Cardiac muscle cell (in vitro differentiated cells and primary cell): ENCODE measurements around the gene MYOG. TPM values are rescaled to one million over a fixed set of nuclear protein-coding genes. Genes with fewer than 3 reads are reported as not detected.

Experiments used
- DNase-seq, 2 donors: peaks; one replicate each; pipeline versions ENCODE4 v3.0.0 to v3.0.0-alpha.2; 2010 to 2017; ENCODE audit warnings: low read depth in 1 of 2, low spot score in 1 of 2
- H3K27ac ChIP-seq: fragments of 200-600 bp; sonication (generic); 2 replicates; pipeline ENCODE4 v1.5.1; 2016
- H3K27me3 ChIP-seq: fragments of 200-600 bp; sonication (generic); 2 replicates; pipeline ENCODE4 v1.6.0; 2016; ENCODE audit warnings: control low read depth
- H3K36me3 ChIP-seq: fragments of 200-600 bp; sonication (generic); 2 replicates; pipeline ENCODE4 v1.5.1; 2016; ENCODE audit warnings: control low read depth
- H3K4me1 ChIP-seq: fragments of 200-600 bp; sonication (generic); 2 replicates; pipeline ENCODE4 v1.8.1; 2017; ENCODE audit warnings: low read depth, mild to moderate bottlenecking, mixed run types
- H3K4me3 ChIP-seq: fragments of 200-600 bp; sonication (generic); 2 replicates; pipeline ENCODE4 v1.5.1; 2016; ENCODE audit warnings: mild to moderate bottlenecking
- H3K9me3 ChIP-seq: fragments of 200-600 bp; sonication (generic); 2 replicates; pipeline ENCODE4 v1.5.1; 2017; ENCODE audit warnings: low read depth, mild to moderate bottlenecking, control low read depth
- CTCF ChIP-seq: IDR thresholded peaks from 2 replicates; pipeline ENCODE4 v1.5.1; 2012; ENCODE audit warnings: low read depth, mild to moderate bottlenecking, low read length
- polyA plus RNA-seq: library from polyadenylated mRNA; unstranded; fragments of >200 nt; fragmentation: Nextera tagmentation; extraction: Ambion mirVana; gene quantifications from 2 replicates; pipeline ENCODE4 v1.2.1, GENCODE V29; 2016
- total RNA-seq: library from RNA; depleted of rRNA; stranded (reverse); fragments of >200 nt; gene quantifications from 2 replicates; pipeline ENCODE4 v1.2.3, GENCODE V29; 2016

The MYOG gene
- total and polyA plus RNA-seq, 2 experiments from 2014 or later, result 0.18 TPM; not detected in 1

DNA sequence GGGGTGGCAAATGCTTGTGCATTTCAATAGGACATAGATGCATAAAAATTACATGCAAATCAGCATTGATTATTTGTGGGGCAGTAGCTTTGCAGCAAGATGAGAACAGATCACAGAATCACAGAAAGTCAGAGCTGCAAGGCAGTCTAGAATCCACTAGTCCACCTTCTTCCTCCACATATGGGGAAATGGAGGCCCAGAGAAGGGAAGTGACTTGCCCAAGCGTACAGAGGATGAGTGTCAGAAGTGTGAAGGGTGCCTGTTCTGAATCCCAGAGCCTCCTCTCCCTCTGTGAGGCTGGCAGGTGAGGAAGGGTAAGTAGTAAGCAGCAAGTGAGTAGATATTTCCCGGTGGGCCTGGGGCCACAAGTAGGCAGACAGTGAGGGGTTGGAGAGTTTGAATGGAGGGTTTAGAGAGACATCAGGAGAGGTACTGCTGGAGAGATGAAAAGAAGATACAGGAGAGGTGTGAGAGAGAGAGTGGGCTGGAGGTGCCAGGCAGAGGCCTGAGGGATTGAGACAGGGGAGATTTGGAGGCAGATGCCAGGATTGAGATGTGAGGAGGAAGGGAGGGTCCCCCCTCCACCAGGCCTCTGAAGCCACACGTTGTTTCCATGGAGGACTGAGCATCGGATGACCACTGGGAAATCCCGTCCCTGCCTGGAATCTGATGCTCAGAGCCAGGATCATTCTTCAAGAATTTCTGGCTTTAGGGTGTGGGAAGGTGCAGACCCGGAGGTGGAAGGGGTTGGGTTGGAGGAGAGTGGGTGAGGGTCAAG is 4.8 kb upstream of the MYOG start:
- Histone ChIP-seq H3K9me3 (no peaks in the 10 kb centered on the region), H3K27ac (no peak overlapping the region), H3K4me3 (no peak overlapping the region), H3K36me3 (no peaks in the 10 kb centered on the region), H3K4me1 (peaks cover 30% of the 10 kb centered on the region), H3K27me3 (no peaks in the 10 kb centered on the region)
- TF ChIP-seq CTCF, result no peak
- no peak for DNase-seq

DNA sequence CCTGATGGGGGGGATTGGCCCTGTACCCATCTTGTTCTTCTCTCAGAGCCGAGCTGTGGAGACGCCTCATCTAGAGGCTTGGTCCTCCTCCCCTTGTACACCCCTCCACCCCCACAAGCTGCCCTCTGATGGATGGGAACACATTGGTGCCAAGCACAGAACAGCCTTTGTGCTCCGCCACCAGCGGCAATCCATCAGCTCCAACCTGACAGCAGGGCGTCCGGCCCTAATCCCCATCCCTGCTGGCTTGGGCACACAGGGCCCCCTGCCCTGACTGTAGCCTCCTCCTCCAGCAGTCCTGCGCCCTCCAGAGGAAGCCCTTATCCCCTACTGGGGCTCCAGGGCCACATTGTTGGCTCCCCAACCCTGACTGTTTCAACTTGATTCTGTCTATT is 3.8 kb upstream of the MYOG start:
- no peak overlapping the region for H3K27ac ChIP-seq
- TF ChIP-seq CTCF, result no peak

DNA sequence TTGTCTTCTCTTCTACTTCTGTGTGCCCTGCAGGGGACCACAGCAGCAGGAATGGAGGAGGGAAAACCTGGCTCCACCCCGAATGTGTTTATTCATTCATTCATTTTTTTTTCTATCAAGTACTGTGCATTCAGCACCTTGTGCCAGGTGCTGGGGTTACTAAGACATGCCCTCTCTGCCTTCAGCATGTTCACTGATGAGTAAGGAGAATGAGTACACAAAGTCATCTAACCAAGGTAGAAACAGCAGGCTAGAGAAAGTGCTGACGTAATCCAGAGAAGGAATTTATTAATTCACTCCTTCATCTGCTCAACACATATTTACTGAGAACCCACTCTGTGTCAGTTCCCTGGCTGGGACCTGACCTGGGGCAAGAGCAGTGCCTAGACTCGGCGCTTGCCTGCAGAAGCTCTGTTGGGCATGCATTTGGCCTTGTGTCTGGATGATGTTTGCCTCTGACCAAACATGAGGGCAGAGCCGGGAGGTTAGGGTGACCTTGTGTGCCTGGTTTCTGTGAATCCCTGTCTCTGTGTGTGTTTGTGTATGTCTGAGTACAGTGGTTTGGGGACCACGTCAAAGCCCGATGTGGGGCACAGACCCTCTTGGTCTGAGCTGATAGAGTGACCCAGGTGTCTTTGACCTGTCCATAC is 3.3 kb upstream of the MYOG start:
- Histone ChIP-seq H3K9me3 (no peaks in the 10 kb centered on the region), H3K4me1 (peaks cover 35% of the 10 kb centered on the region), H3K36me3 (no peaks in the 10 kb centered on the region), H3K27me3 (no peaks in the 10 kb centered on the region), H3K4me3 (no peak overlapping the region), H3K27ac (no peak overlapping the region)
- no peak for TF ChIP-seq CTCF
- no peak for DNase-seq

More for the DNA sequence above, 3.8 kb upstream of the MYOG start:
- Histone ChIP-seq H3K4me3 (no peak overlapping the region), H3K36me3 (no peaks in the 10 kb centered on the region), H3K27me3 (no peaks in the 10 kb centered on the region), H3K9me3 (no peaks in the 10 kb centered on the region), H3K4me1 (peaks cover 35% of the 10 kb centered on the region)
- no peak for DNase-seq

DNA sequence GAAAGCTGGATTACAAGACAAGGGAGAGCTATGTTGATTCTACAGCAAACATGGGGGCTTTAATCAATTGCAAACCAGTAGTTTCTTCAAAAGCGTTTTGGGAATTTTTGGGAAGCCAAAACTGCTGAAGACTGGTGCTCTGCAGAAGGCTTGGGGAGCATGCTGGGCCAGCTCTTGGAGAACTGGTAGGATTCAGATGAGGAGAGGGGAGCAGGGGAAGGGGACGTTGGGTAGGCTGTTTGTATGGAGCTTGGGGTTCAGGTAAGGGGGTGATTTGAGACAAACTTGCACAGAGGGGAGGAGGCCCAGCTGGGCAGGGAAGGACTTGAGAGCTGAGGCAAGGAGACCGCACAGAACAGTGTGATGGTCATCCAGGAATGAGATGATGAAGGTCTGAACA is 2.6 kb upstream of the MYOG start:
- Histone ChIP-seq H3K27ac (no peak overlapping the region), H3K4me1 (peaks cover 35% of the 10 kb centered on the region), H3K27me3 (no peaks in the 10 kb centered on the region), H3K9me3 (no peaks in the 10 kb centered on the region), H3K4me3 (no peak overlapping the region), H3K36me3 (no peaks in the 10 kb centered on the region)
- no peak for TF ChIP-seq CTCF
- no peak for DNase-seq

GRCh38 chr1:203086992-203087763 is 1.4 kb upstream of the MYOG start:
- TF ChIP-seq CTCF, result no peak
- Histone ChIP-seq H3K36me3 (no peaks in the 10 kb centered on the region), H3K4me3 (no peak overlapping the region), H3K27ac (peak overlapping the region; percentile 64), H3K4me1 (peaks cover 35% of the 10 kb centered on the region), H3K9me3 (no peaks in the 10 kb centered on the region), H3K27me3 (no peaks in the 10 kb centered on the region)
- DNase-seq, result no peak
